GM12878 (cell line): Measurements from ENCODE around the gene CDH20. TPM values are rescaled to one million over a fixed set of nuclear protein-coding genes. Genes with fewer than 3 reads are reported as not detected.

Source experiments
- ATAC-seq: fragments of 200-7000 bp; cut with Tn5 transposase; 3 replicates; pipeline ENCODE4 v1.9.1; 2020; ENCODE audit warnings: mild to moderate bottlenecking, moderate library complexity
- BruUV-seq: library from RNA; stranded (reverse); fragments of 400-500 nt; replicated peaks from 2 replicates; lab custom pipeline; 2021; lab: Mats Ljungman, UMichigan
- CTCF ChIA-PET: fragments of 300-600 bp; sonication (Branson Sonifier 250); formaldehyde crosslinking; extraction: SDS; loops from one replicate; lab custom pipeline; 2021; ENCODE audit warnings: inconsistent platforms; lab: Yijun Ruan, JAX
- POLR2A ChIA-PET: fragments of 350-600 bp; formaldehyde crosslinking; extraction: SDS; loops from one replicate; lab custom pipeline; 2021; ENCODE audit warnings: inconsistent platforms; lab: Charles Lee
- RAD21 ChIA-PET: fragments of 300-600 bp; sonication (Branson Sonifier 250); formaldehyde crosslinking; loops from one replicate; lab custom pipeline; 2023; ENCODE audit warnings: antibody characterized with exemption; ENCODE audit not compliant: unreplicated experiment; lab: Charles Lee
- SMC1A ChIA-PET: fragments of 300-600 bp; sonication (Branson Sonifier 250); formaldehyde crosslinking; loops from one replicate; lab custom pipeline; 2023; ENCODE audit not compliant: unreplicated experiment, uncharacterized antibody; lab: Charles Lee
- DNase-seq: peaks from one replicate; pipeline ENCODE4 v3.0.0-alpha.2; 2011; ENCODE audit warnings: low read depth, low spot score
- FAIRE-seq: peaks from 3 replicates; lab custom pipeline; 2011; peaks lifted over from hg19 to GRCh38; lab: Jason Lieb, UNC
- H2AFZ ChIP-seq: 2 replicates; pipeline ENCODE4 v1.6.0; 2011; ENCODE audit warnings: low read depth, low read length, control low read depth; ENCODE audit not compliant: control insufficient read depth
- H3K27ac ChIP-seq: 2 replicates; pipeline ENCODE4 v1.5.1; 2011; ENCODE audit warnings: control low read depth; ENCODE audit not compliant: control insufficient read depth, insufficient read depth
- H3K27me3 ChIP-seq, 2 experiments: replicated peaks in 1 of 2; 2 replicates each; pipeline versions ENCODE4 v1.6.0 to v1.6.1; 2011; ENCODE audit warnings: low read length in 1 of 2; ENCODE audit not compliant: control insufficient read depth in 2 of 2, insufficient read depth in 2 of 2
- H3K36me3 ChIP-seq, 2 experiments: 2 replicates each; pipeline ENCODE4 v1.5.1; 2011; ENCODE audit warnings: low read length in 1 of 2; ENCODE audit not compliant: control insufficient read depth in 2 of 2, insufficient read depth in 2 of 2
- H3K4me1 ChIP-seq: 2 replicates; pipeline ENCODE4 v1.6.1; 2011; ENCODE audit warnings: mild to moderate bottlenecking, low read length, moderate library complexity, mixed read lengths; ENCODE audit not compliant: control insufficient read depth, insufficient read depth
- H3K4me2 ChIP-seq: 2 replicates; pipeline ENCODE4 v1.6.0; 2011; ENCODE audit warnings: control low read depth; ENCODE audit not compliant: control insufficient read depth, insufficient read depth
- H3K4me3 ChIP-seq: fragments of 200-600 bp; sonication (generic); 2 replicates; pipeline ENCODE4 v1.5.1; 2016
- H3K79me2 ChIP-seq: 2 replicates; pipeline ENCODE4 v1.6.0; 2011; ENCODE audit warnings: low read length; ENCODE audit not compliant: control insufficient read depth, insufficient read depth
- H3K9ac ChIP-seq: 2 replicates; pipeline ENCODE4 v1.8.0; 2011; ENCODE audit warnings: low read length, control low read depth, mixed read lengths; ENCODE audit not compliant: control insufficient read depth, insufficient read depth
- H3K9me3 ChIP-seq: replicated peaks from 3 replicates; pipeline ENCODE4 v1.5.1; 2011; ENCODE audit warnings: mild to moderate bottlenecking, low read length; ENCODE audit not compliant: control insufficient read depth, insufficient read depth
- H4K20me1 ChIP-seq: 2 replicates; pipeline ENCODE4 v1.6.0; 2011; ENCODE audit not compliant: control insufficient read depth, insufficient read depth
- BCL3 ChIP-seq: IDR thresholded peaks from 2 replicates; pipeline ENCODE4 v1.6.1; 2011; ENCODE audit warnings: borderline replicate concordance, low read depth, mild to moderate bottlenecking, moderate library complexity, low read length; ENCODE audit not compliant: insufficient read depth, poor library complexity, severe bottlenecking
- CUX1 ChIP-seq: IDR thresholded peaks from 2 replicates; pipeline ENCODE4 v1.6.1; 2012; ENCODE audit warnings: improper control_type of control experiment, low read depth, low read length; ENCODE audit not compliant: insufficient replicate concordance
- IRF5 ChIP-seq: fragments of 450-650 bp; IDR thresholded peaks from 2 replicates; pipeline ENCODE4 v1.6.1; 2017; ENCODE audit warnings: borderline replicate concordance
- MTA2 ChIP-seq: fragments of 450-650 bp; IDR thresholded peaks from 2 replicates; pipeline ENCODE4 v1.6.1; 2016; ENCODE audit warnings: low read depth, mild to moderate bottlenecking, moderate library complexity
- MYB ChIP-seq: fragments of 150-350 bp; IDR thresholded peaks from 2 replicates; pipeline ENCODE4 v1.6.1; 2014; ENCODE audit warnings: mild to moderate bottlenecking, low read depth, low read length, borderline replicate concordance
- SP1 ChIP-seq: IDR thresholded peaks from one replicate; pipeline ENCODE4 v1.6.1; 2011; ENCODE audit warnings: low read depth, low read length
- TCF7 ChIP-seq: IDR thresholded peaks from 2 replicates; pipeline ENCODE4 v1.6.1; 2014; ENCODE audit warnings: antibody characterized with exemption, borderline replicate concordance
- WGBS: methylation state at CpG from one replicate; pipeline ENCODE4 v1.1.6; 2016; ENCODE audit warnings: low lambda C conversion rate; ENCODE audit not compliant: insufficient replicate concordance, insufficient coverage; ENCODE audit errors: missing lambda C conversion rate; 5-methylcytosine and 5-hydroxymethylcytosine counted together
- in situ Hi-C: fragments of 300-500 bp; cut with MboI; formaldehyde crosslinking; loops from 9 replicates; pipeline ENCODE4 v1.14.3; 2018; ENCODE audit warnings: mixed read lengths
- intact Hi-C: fragments of 100-400 bp; cut with micrococcal nuclease; formaldehyde crosslinking; loops from one replicate; pipeline ENCODE4 v1.14.2; 2022; ENCODE audit not compliant: unreplicated experiment
- polyA plus RNA-seq, 11 experiments: library from polyadenylated mRNA; depleted of rRNA in 4 of 11; unstranded in 6 of 11; stranded (reverse) in 5 of 11; fragments of >200 nt; fragmentation: Nextera tagmentation in 4 of 11; fragmentation: Illumina TruSeq in 1 of 11; extraction: Ambion mirVana in 4 of 11; extraction: Trizol in 1 of 11; gene quantifications; 1 replicate in 1 of 11; 2 replicates in 10 of 11; pipeline versions ENCODE4 v1.2.1 to v1.2.3, GENCODE V29; 2011 to 2016; ENCODE audit warnings: inconsistent platforms in 2 of 11, missing spikeins in 2 of 11, low read depth in 1 of 11
- total RNA-seq, 4 experiments: library from RNA; depleted of rRNA in 3 of 4; stranded (reverse); fragments of >200 nt in 3 of 4; fragmentation: Illumina TruSeq in 1 of 4; extraction: Trizol in 1 of 4; gene quantifications; 2 replicates each; pipeline versions ENCODE4 v1.2.1 to v1.2.3, GENCODE V29; 2013 to 2021

CDH20 gene
- total and polyA plus RNA-seq, 10 of the 15 experiments (the other 5 are each of a cell fraction or from before 2014, with no cell fraction given): not detected

GRCh38 chr18:61388010-61388409 is 54.8 kb downstream of the CDH20 start:
- DNase-seq: no peak
- WGBS: 0% methylated on average over 2 of the region's 2 CpGs
- ChIA-PET SMC1A (no interaction called here), POLR2A (no interaction called here), RAD21 (no interaction called here)
- no TSS peak for BruUV-seq
- Histone ChIP-seq H3K4me1 (no peaks in the 10 kb centered on the region), H3K9ac (no peak overlapping the region), H3K4me2 (no peak overlapping the region), H3K27ac (no peak overlapping the region), H3K36me3 (no peaks in the 10 kb centered on the region)
- intact Hi-C loops: no loop called here
- TF ChIP-seq SP1: no peak
- TF ChIP-seq MYB: no peak
- no peak for TF ChIP-seq BCL3
- no peak for TF ChIP-seq TCF7
- no peak for TF ChIP-seq CUX1
- TF ChIP-seq IRF5: no peak
- TF ChIP-seq MTA2: no peak
- TF ChIP-seq, all 136 proteins: peak for 0
- H2AFZ ChIP-seq: no peak overlapping the region
- no peaks in the 10 kb centered on the region for H4K20me1 ChIP-seq
- H3K79me2 ChIP-seq: no peaks in the 10 kb centered on the region
- CTCF ChIA-PET: interaction anchor here (0.6 kb wide), 1 partner anchor 1090 kb away, joined by 3 read pairs; no protein-coding TSS in a partner anchor
- ATAC-seq: no peak
- FAIRE-seq: no peak
- H3K9me3 ChIP-seq: no peaks in the 10 kb centered on the region
- in situ Hi-C loops: no loop called here
- no peaks in the 10 kb centered on the region for H3K27me3 ChIP-seq
- no peak overlapping the region for H3K4me3 ChIP-seq
